GM12872 (cell line): ENCODE results near the gene FAM234B.

Experiments
- CTCF ChIP-seq: IDR thresholded peaks from 3 replicates; pipeline ENCODE4 v1.5.1; 2011; ENCODE audit warnings: low read depth, mild to moderate bottlenecking, low read length, moderate library complexity; ENCODE audit not compliant: insufficient read depth

The FAM234B gene

GRCh38 chr12:13067322-13067721, 23.1 kb downstream of the FAM234B start:
- TF ChIP-seq CTCF, result no peak

GRCh38 chr12:13069380-13069779, 25.2 kb downstream of the FAM234B start:
- no peak for TF ChIP-seq CTCF

- no peak for TF ChIP-seq CTCF
These were observed 27.4 kb downstream of the FAM234B start for GRCh38 chr12:13071305-13072280.

- no peak for TF ChIP-seq CTCF
These were observed 29.0 kb downstream of the FAM234B start for GRCh38 chr12:13073173-13073572.

- no peak for TF ChIP-seq CTCF
These were observed 30.4 kb downstream of the FAM234B start for GRCh38 chr12:13074396-13075117.

- no peak for TF ChIP-seq CTCF
These were observed 30.9 kb downstream of the FAM234B start for GRCh38 chr12:13075118-13075480.

- no peak for TF ChIP-seq CTCF
These were observed 31.8 kb downstream of the FAM234B start for GRCh38 chr12:13075786-13076570.
